ENCODE data around the gene KCNMA1. TPM values are rescaled to one million over a fixed set of nuclear protein-coding genes. Genes with fewer than 3 reads are reported as not detected.

KCNMA1 gene
- total RNA-seq, 2 donors from 2014 or later, result 29.1 to 37.9 TPM

DNA sequence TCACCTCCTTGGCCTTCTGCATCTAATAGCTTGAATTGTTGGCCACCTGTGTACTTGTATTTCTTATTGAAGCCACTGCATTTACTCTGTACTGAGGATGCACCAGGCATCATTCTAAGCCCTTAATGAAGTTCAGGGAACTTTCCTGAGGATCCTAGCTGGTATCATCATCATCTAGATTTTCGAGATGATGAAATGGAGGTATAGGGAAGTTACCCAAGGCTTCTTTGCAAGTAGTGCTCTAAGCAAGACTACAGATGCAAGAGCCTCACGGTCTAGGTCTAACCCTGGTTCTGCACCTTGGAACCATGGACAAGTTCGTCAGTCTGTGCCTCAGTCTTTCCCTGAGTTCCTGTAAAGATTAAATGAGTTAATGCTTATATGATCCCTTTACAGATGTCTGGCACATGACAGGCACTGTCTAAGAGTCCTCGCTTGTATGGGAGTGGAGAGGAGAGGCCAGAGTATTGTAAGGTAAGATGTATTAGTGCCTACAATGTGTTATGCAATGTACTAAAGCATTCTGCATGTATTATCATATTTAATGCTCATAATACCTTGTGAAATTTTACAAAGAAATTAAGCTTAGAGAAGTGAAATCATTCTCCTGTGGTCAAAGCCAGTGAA, 145.1 kb downstream of the KCNMA1 start:
- Histone ChIP-seq H3K9me3 (no peaks in the 10 kb centered on the region), H3K4me3 (no peak overlapping the region), H3K36me3 (no peaks in the 10 kb centered on the region), H3K4me1 (replicated peaks) (peaks cover 4% of the 10 kb centered on the region), H3K27me3 (replicated peaks; ENCODE audit: insufficient read depth) (no peaks in the 10 kb centered on the region), H3K27ac (no peak overlapping the region)
- no peak for DNase-seq (ENCODE audit: low spot score)
- WGBS, result 82% methylated on average over 4 of the region's 4 CpGs
- TF ChIP-seq POLR2A (IDR thresholded peaks at IDR 0.05) (no peak), POLR2AphosphoS5 (IDR thresholded peaks at IDR 0.05) (no peak)
- TF ChIP-seq, protein P1, sequence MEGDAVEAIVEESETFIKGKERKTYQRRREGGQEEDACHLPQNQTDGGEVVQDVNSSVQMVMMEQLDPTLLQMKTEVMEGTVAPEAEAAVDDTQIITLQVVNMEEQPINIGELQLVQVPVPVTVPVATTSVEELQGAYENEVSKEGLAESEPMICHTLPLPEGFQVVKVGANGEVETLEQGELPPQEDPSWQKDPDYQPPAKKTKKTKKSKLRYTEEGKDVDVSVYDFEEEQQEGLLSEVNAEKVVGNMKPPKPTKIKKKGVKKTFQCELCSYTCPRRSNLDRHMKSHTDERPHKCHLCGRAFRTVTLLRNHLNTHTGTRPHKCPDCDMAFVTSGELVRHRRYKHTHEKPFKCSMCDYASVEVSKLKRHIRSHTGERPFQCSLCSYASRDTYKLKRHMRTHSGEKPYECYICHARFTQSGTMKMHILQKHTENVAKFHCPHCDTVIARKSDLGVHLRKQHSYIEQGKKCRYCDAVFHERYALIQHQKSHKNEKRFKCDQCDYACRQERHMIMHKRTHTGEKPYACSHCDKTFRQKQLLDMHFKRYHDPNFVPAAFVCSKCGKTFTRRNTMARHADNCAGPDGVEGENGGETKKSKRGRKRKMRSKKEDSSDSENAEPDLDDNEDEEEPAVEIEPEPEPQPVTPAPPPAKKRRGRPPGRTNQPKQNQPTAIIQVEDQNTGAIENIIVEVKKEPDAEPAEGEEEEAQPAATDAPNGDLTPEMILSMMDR (IDR thresholded peaks at IDR 0.05), result no peak
- intact Hi-C loops (cut with DNase I), result loop anchor here (5.0 kb wide), 1 partner anchor 100 kb away; no protein-coding TSS in a partner anchor

DNA sequence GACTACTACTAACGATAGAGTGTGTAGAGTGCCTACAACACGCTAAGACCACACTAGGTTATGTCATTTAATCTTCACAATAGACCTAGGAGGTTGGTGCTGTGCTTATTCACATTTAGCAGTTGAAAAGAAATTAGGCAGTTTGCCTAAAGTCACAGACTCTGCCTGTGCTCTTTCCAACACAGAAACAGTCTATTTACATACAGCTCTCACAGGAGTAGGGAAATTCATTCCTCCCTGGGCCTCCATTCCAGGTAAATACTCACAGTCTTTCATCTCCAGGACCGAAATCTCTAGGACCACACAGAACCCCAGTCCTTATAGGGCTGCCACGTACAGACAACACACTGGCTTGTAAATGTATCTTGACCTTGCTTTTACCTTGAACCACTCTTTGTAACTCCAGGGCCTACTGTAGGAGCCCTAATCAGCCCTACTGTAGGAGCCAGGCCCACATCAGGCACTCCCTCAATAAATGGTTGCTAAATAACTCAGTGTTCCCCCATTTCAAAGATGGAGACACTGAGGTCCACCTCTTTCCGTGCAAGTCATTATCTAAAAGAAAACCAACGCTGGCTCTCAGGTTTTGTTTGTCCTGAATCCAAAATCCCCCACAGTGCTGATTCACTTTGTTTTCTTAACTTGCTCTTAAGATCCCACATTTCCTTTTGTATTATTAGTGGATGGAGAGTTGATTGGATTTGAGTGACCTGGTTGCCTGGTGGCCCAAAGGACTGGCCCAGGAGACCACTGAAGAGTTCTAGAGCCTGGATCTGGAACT, 146.9 kb downstream of the KCNMA1 start:
- Histone ChIP-seq H3K27me3 (replicated peaks; ENCODE audit: insufficient read depth) (no peaks in the 10 kb centered on the region), H3K4me1 (replicated peaks) (no peaks in the 10 kb centered on the region), H3K9me3 (no peaks in the 10 kb centered on the region), H3K4me3 (no peak overlapping the region), H3K27ac (no peak overlapping the region), H3K36me3 (no peaks in the 10 kb centered on the region)
- WGBS, result 64% methylated on average over 6 of the region's 6 CpGs
- no peak for DNase-seq (ENCODE audit: low spot score)
- TF ChIP-seq, protein P1 (IDR thresholded peaks at IDR 0.05), result no peak
- TF ChIP-seq POLR2AphosphoS5 (IDR thresholded peaks at IDR 0.05) (no peak), POLR2A (IDR thresholded peaks at IDR 0.05) (no peak)
- intact Hi-C loops (cut with DNase I), result loop anchor here (5.0 kb wide), 1 partner anchor 98 kb away; no protein-coding TSS in a partner anchor

DNA sequence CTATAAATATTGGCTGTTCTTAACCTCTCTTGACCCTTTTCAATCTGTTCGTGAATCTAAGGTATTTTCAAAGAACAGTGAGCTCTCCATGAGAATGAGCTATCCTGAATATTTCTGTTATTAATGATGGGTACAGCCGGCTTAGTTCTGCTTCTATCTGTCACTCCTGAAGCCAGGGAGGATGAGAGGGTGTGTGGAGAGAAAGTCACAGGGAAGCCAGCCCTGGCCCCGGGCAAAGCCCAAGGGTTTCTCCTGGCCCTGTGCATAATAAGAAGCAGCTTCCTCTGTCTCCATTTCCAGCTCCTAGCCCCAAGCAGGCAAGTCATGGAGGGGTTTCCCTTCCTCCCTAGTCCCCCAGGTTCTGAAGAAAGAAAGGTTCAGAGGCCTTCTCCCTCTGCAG, 151.1 kb downstream of the KCNMA1 start:
- no peak overlapping the region for H3K4me3 ChIP-seq
- H3K36me3 ChIP-seq, result no peaks in the 10 kb centered on the region
- H3K9me3 ChIP-seq, result no peaks in the 10 kb centered on the region
- peaks cover 3% of the 10 kb centered on the region for H3K4me1 ChIP-seq (replicated peaks)
- WGBS, result 72% methylated on average over 3 of the region's 3 CpGs
- TF ChIP-seq POLR2AphosphoS5 (IDR thresholded peaks at IDR 0.05), result no peak
- TF ChIP-seq POLR2A (IDR thresholded peaks at IDR 0.05), result no peak
- TF ChIP-seq, protein P1 (IDR thresholded peaks at IDR 0.05), result no peak
- no peaks in the 10 kb centered on the region for H3K27me3 ChIP-seq (replicated peaks; ENCODE audit: insufficient read depth)
- DNase-seq (ENCODE audit: low spot score), result no peak
- no peak overlapping the region for H3K27ac ChIP-seq
- intact Hi-C loops (cut with DNase I), result no loop called here

DNA sequence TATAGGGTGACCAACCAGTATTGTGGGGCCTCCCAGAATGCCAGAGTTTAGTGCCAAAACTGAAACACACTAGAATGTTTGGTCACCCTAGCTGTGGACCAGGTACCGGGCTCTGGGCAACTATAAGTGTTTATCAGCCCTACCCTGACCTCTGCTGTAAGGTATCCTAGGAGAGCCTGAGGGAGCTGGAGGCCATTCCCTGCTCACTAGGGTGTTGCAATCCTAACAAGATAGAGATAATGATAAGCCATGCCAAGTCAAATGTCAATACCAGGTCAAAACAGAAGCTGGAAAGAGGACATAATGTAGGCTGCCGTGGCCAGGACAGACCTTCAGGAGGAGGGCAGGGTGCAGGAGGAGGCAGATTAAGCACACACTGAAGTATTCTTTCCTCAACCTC, 151.8 kb downstream of the KCNMA1 start:
- TF ChIP-seq POLR2AphosphoS5 (IDR thresholded peaks at IDR 0.05) (no peak), POLR2A (IDR thresholded peaks at IDR 0.05) (no peak)
- TF ChIP-seq, protein P1 (IDR thresholded peaks at IDR 0.05), result no peak
- no peaks in the 10 kb centered on the region for H3K9me3 ChIP-seq
- WGBS, result 90% methylated on average over 2 of the region's 2 CpGs
- H3K4me1 ChIP-seq (replicated peaks), result peaks cover 3% of the 10 kb centered on the region
- H3K36me3 ChIP-seq, result no peaks in the 10 kb centered on the region
- intact Hi-C loops (cut with DNase I), result no loop called here
- no peak for DNase-seq (ENCODE audit: low spot score)
- no peak overlapping the region for H3K27ac ChIP-seq
- H3K27me3 ChIP-seq (replicated peaks; ENCODE audit: insufficient read depth), result no peaks in the 10 kb centered on the region
- no peak overlapping the region for H3K4me3 ChIP-seq
